Effector memory CD4-positive, alpha-beta T cell (primary cell): ENCODE results near the gene RFTN1.

Experiments used
- DNase-seq, 3 donors: peaks; one replicate each; pipeline ENCODE4 v3.0.0-alpha.2; 2020
- H3K27ac ChIP-seq: 2 replicates; pipeline ENCODE4 v1.7.0; 2013; ENCODE audit warnings: mild to moderate bottlenecking, low read length, moderate library complexity; ENCODE audit not compliant: insufficient read depth, poor library complexity, severe bottlenecking
- H3K27me3 ChIP-seq: replicated peaks from 2 replicates; pipeline ENCODE4 v1.7.0; 2013; ENCODE audit warnings: mild to moderate bottlenecking, low read length; ENCODE audit not compliant: insufficient read depth, control insufficient read depth, poor library complexity, severe bottlenecking
- H3K36me3 ChIP-seq: 2 replicates; pipeline ENCODE4 v1.7.0; 2013; ENCODE audit warnings: mild to moderate bottlenecking, low read length, moderate library complexity; ENCODE audit not compliant: control insufficient read depth, insufficient read depth
- H3K4me1 ChIP-seq: 2 replicates; pipeline ENCODE4 v1.7.0; 2013; ENCODE audit warnings: low read length, mild to moderate bottlenecking; ENCODE audit not compliant: control insufficient read depth, insufficient read depth, poor library complexity, severe bottlenecking
- H3K4me3 ChIP-seq: 2 replicates; pipeline ENCODE4 v1.7.0; 2013; ENCODE audit warnings: low read length, low read depth, mild to moderate bottlenecking; ENCODE audit not compliant: insufficient read depth, poor library complexity, severe bottlenecking
- H3K9me3 ChIP-seq: 2 replicates; pipeline ENCODE4 v1.7.0; 2013; ENCODE audit warnings: mild to moderate bottlenecking, low read length, moderate library complexity; ENCODE audit not compliant: control insufficient read depth

The RFTN1 gene

DNA sequence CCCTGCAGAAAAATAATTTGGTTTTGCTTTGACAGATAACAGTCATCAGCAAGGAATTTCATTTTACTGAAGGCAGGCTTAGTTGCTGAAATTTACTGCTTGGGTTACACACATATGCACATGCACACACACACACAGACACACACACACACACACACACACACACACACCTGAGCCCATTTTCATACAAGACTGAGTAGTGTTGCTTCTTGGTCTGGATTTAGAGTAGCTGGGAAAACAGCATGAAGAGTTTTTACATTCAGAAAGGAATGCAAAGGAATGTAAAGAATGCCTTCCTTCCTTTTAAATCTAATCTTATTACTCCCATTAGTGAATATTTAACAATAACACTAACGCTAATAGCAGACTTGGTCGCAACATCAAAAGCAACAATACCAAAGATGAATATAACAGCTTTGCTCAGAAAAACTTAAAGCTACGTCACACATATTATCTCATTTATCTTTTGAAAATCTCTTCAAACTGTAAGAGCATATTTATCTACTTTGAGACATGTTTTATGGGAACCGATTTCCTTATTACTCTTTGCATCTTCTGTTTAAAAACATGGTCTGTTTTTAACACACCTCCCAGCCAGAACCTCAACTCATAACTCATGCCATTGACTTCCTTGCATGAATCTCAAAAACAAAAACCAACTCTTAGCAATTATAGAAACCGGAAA, 32.5 kb downstream of the RFTN1 start:
- no peak for DNase-seq
- Histone ChIP-seq H3K9me3 (no peaks in the 10 kb centered on the region), H3K27ac (peak overlapping the region; percentile 51), H3K36me3 (no peaks in the 10 kb centered on the region), H3K4me1 (peaks cover 29% of the 10 kb centered on the region), H3K4me3 (peak overlapping the region; percentile 20), H3K27me3 (no peaks in the 10 kb centered on the region)

DNA sequence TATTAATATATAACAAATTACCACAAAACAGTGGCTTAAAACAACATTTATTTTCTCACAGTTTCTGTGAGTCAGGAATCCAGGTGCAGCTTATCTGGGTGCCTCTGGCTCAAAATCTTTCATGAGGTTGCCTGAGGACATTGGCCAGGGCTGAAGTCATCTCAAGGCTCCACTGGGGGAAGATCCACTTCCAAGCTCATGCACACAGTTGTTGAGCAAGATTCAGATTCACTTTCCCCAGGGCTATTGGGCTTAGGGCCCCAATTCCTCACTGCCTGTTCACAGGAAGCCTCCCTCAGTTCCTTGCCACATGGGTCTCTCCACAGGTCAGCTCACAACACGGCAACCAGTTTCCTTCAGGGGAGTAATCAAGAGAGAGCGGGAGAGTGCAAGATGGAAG, 35.0 kb downstream of the RFTN1 start:
- no peaks in the 10 kb centered on the region for H3K27me3 ChIP-seq
- no peak overlapping the region for H3K27ac ChIP-seq

GRCh38 chr3:16477521-16477920, 36.0 kb downstream of the RFTN1 start:
- Histone ChIP-seq H3K36me3 (no peaks in the 10 kb centered on the region), H3K27me3 (no peaks in the 10 kb centered on the region), H3K4me3 (no peak overlapping the region), H3K27ac (no peak overlapping the region), H3K9me3 (no peaks in the 10 kb centered on the region), H3K4me1 (peaks cover 20% of the 10 kb centered on the region)
- DNase-seq = no peak

More for the DNA sequence above, 35.0 kb downstream of the RFTN1 start:
- no peaks in the 10 kb centered on the region for H3K36me3 ChIP-seq
- H3K4me1 ChIP-seq = peaks cover 29% of the 10 kb centered on the region
- H3K9me3 ChIP-seq = no peaks in the 10 kb centered on the region
- no peak for DNase-seq
- H3K4me3 ChIP-seq = no peak overlapping the region

GRCh38 chr3:16477056-16477455, 36.4 kb downstream of the RFTN1 start:
- H3K27ac ChIP-seq = no peak overlapping the region
- no peaks in the 10 kb centered on the region for H3K27me3 ChIP-seq
- peaks cover 16% of the 10 kb centered on the region for H3K4me1 ChIP-seq
- peaks cover 4% of the 10 kb centered on the region for H3K36me3 ChIP-seq
- no peak overlapping the region for H3K4me3 ChIP-seq
- no peaks in the 10 kb centered on the region for H3K9me3 ChIP-seq
- DNase-seq = no peak

- no peaks in the 10 kb centered on the region for H3K27me3 ChIP-seq
- no peak for DNase-seq
- peaks cover 8% of the 10 kb centered on the region for H3K36me3 ChIP-seq
- no peak overlapping the region for H3K4me3 ChIP-seq
- no peaks in the 10 kb centered on the region for H3K9me3 ChIP-seq
- no peak overlapping the region for H3K27ac ChIP-seq
- H3K4me1 ChIP-seq = peaks cover 12% of the 10 kb centered on the region
These were observed 36.9 kb downstream of the RFTN1 start for GRCh38 chr3:16476636-16477035.

- Histone ChIP-seq H3K36me3 (peaks cover 15% of the 10 kb centered on the region), H3K27me3 (no peaks in the 10 kb centered on the region), H3K4me1 (peaks cover 11% of the 10 kb centered on the region), H3K9me3 (no peaks in the 10 kb centered on the region), H3K4me3 (no peak overlapping the region), H3K27ac (no peak overlapping the region)
- no peak for DNase-seq
These were observed 37.7 kb downstream of the RFTN1 start for GRCh38 chr3:16475766-16476165.

GRCh38 chr3:16474920-16475319, 38.6 kb downstream of the RFTN1 start:
- peaks cover 15% of the 10 kb centered on the region for H3K36me3 ChIP-seq
- H3K4me3 ChIP-seq = no peak overlapping the region
- DNase-seq = no peak
- no peaks in the 10 kb centered on the region for H3K27me3 ChIP-seq
- H3K9me3 ChIP-seq = no peaks in the 10 kb centered on the region
- H3K27ac ChIP-seq = no peak overlapping the region
- H3K4me1 ChIP-seq = peaks cover 4% of the 10 kb centered on the region

DNA sequence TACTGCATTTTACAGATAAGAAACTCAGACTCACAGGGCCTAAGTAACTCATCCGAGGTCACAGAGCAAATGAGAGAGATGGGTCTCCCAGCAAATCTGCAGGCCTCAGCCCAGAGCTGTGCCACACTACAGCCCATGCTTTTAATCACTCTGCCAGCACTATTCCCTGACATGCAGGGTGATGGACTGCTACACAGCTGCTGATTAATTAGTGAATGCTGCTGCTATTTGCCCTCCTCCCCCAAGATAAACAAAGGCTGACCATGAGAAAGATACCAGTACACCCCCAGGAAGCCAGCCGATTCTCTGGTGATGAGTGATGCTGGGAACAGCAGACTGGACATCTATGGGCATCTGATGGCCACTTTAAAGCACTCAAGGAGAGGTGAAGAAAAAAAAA, 39.3 kb downstream of the RFTN1 start:
- no peak overlapping the region for H3K4me3 ChIP-seq
- H3K4me1 ChIP-seq = peaks cover 4% of the 10 kb centered on the region
- no peak overlapping the region for H3K27ac ChIP-seq
- peaks cover 15% of the 10 kb centered on the region for H3K36me3 ChIP-seq
- no peaks in the 10 kb centered on the region for H3K9me3 ChIP-seq
- DNase-seq = no peak
- H3K27me3 ChIP-seq = no peaks in the 10 kb centered on the region

GRCh38 chr3:16472593-16472992, 40.9 kb downstream of the RFTN1 start:
- Histone ChIP-seq H3K9me3 (no peaks in the 10 kb centered on the region), H3K4me1 (peaks cover 13% of the 10 kb centered on the region), H3K27me3 (no peaks in the 10 kb centered on the region), H3K36me3 (peaks cover 15% of the 10 kb centered on the region), H3K4me3 (no peak overlapping the region), H3K27ac (no peak overlapping the region)
- no peak for DNase-seq

- H3K9me3 ChIP-seq = no peaks in the 10 kb centered on the region
- H3K27me3 ChIP-seq = no peaks in the 10 kb centered on the region
- peaks cover 15% of the 10 kb centered on the region for H3K36me3 ChIP-seq
- no peak for DNase-seq
- H3K4me3 ChIP-seq = no peak overlapping the region
- peaks cover 15% of the 10 kb centered on the region for H3K4me1 ChIP-seq
- H3K27ac ChIP-seq = no peak overlapping the region
These were observed 41.6 kb downstream of the RFTN1 start for GRCh38 chr3:16471897-16472296.
